Jurkat, Clone E6-1 (cell line): ENCODE data around the gene FBXW7.

ENCODE experiments used
- DNase-seq: peaks from one replicate; pipeline ENCODE4 v3.0.0-alpha.2; 2011; ENCODE audit warnings: low read depth, low spot score
- H3K4me3 ChIP-seq: 2 replicates; pipeline ENCODE4 v1.5.1; 2011; ENCODE audit warnings: mild to moderate bottlenecking, low read length, control low read depth, moderate library complexity

FBXW7 gene

GRCh38 chr4:152281211-152281610, 254.7 kb downstream of the FBXW7 start:
- no peak overlapping the region for H3K4me3 ChIP-seq
- no peak for DNase-seq

- no peak for DNase-seq
- no peak overlapping the region for H3K4me3 ChIP-seq
Measured at GRCh38 chr4:152279234-152279566, 256.7 kb downstream of the FBXW7 start.

GRCh38 chr4:152278505-152279233, 257.2 kb downstream of the FBXW7 start:
- DNase-seq = no peak

GRCh38 chr4:152278172-152278504, 257.8 kb downstream of the FBXW7 start:
- DNase-seq = no peak
- H3K4me3 ChIP-seq = no peak overlapping the region

More at GRCh38 chr4:152278505-152279233, 257.2 kb downstream of the FBXW7 start:
- no peak overlapping the region for H3K4me3 ChIP-seq

GRCh38 chr4:152277333-152277732, 258.6 kb downstream of the FBXW7 start:
- H3K4me3 ChIP-seq = no peak overlapping the region
- no peak for DNase-seq

- no peak for DNase-seq
- H3K4me3 ChIP-seq = no peak overlapping the region
Measured at GRCh38 chr4:152273343-152273742, 262.5 kb downstream of the FBXW7 start.
